GM21786 (cell line): ENCODE measurements around the gene FIZ1.

Experiments
- ATAC-seq: cut with Tn5 transposase; IDR thresholded peaks from one replicate; pipeline ENCODE4 v1.9.1; 2021; ENCODE audit not compliant: unreplicated experiment

Gene FIZ1

DNA sequence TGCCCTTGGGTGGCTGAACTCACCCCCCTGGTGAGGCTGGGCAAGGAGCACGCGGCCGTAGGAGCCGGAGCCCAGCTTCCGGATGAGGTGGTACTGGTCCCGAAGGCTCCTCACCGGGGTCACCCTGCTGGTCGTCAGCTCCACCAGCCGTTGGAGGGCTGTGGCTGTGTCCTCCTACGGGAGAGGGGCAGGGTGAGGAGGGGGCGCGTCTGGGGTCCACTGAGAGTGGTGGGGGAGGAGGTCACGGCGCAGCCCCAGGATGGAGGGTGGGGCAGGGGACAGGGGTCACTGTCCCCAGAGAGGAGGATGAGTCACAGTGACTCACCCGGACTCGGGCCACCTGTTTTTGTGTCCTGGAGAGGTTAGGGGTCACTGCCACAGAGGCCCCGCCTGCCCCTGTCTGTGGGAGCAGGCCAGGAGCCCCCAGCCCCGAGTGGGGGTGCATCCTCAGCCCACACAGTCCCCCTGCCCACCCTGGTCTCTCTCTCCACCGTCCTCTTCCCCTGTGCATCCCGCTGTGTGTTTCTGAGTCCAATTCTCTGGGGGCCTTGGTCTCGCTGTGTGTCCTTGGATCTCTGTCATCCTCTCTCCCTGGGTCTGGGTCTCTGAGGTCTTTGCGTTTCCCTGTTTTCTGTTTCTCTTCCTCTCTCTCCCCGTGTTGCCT, 54.4 kb downstream of the FIZ1 start:
- ATAC-seq = no peak

DNA sequence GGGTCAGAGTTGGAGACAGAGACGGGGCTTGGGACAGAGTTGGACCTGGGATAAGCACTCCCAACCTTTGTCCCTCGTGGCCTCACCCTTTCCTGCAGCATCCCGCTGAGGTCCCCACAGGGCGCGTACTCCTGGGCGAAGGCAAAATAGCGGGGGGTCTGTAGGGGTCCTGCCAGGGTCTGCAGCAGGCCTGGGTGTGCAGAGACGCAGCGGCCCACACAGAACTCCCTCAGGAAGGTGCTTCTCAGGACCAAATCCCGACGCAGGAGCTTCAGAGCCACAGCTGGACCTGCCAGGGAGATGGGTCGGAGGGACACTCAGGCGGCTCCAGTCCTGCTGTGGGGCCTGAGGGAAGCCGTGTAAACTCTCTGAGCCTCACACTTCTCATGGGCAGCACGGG, 55.3 kb downstream of the FIZ1 start:
- ATAC-seq = no peak

DNA sequence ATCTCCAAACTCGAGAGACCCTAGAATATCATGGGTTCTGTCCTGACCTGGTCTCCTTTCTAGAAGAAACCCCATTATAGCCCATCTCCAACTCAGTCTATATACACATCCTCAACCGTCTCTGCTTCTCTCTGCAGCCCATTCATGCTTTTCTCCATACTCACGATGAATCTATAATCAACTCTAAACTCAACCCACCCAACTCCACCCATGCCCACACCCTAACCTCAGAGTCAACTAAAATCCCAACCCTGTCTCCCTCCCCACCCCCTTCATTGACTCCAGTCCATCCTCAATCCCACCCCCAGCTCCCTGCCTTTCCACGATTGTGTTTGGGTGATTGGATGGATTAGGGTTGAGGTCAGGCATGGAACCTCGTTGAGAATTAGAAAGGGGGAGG, 55.8 kb downstream of the FIZ1 start:
- no peak for ATAC-seq

DNA sequence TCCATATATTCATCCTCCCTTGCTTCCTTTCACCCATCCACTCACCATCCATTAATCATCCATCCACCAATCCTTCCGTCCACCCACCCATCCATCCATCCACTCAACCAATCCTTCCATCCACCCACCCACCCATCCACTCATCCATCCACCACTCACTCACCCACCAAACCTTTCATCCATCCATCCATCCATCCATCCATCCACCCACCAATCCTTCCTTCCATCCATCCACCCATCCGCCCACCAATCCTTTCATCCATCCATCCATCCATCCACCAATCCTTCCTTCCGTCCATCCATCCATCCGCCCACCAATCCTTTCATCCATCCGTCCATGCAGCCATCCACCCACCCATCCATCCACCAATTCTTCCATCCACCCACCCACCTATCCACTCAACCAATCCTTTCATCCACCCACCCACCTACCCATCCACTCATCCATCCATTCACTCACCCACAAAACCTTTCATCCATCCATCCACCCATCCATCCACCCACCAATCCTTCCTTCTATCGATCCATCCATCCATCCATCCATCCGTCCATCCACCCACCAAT, 56.9 kb downstream of the FIZ1 start:
- ATAC-seq = no peak
